NCI-H446 (cell line): ENCODE data around the gene SPART.
A peak's percentile ranks its signal among the peaks of the same experiment; 100 is the strongest.

Source experiments
- DNase-seq, 2 experiments: peaks; one replicate each; lab custom pipeline; 2025; lab: John Stamatoyannopoulos, UW

SPART gene

GRCh38 chr13:36346222-36347083 is at the start of gene SPART:
Gene SPART, minus strand, starts transcription at chr13:36346394. Its CDS starts 10,564 bp downstream, at chr13:36335830.
- peak; percentile 84 to 96 for DNase-seq

- DNase-seq = peak in 1 of 2 experiments; percentile 5
These were observed 49.1 kb upstream of the SPART start for GRCh38 chr13:36395280-36395679.

- no peak for DNase-seq
These were observed 39.3 kb upstream of the SPART start for GRCh38 chr13:36385489-36385888.

GRCh38 chr13:36382030-36382429 is 35.8 kb upstream of the SPART start:
- DNase-seq = no peak

- DNase-seq = no peak
These were observed 31.8 kb upstream of the SPART start for GRCh38 chr13:36377826-36378468.

- DNase-seq = no peak
These were observed 27.9 kb upstream of the SPART start for GRCh38 chr13:36374063-36374462.

GRCh38 chr13:36371185-36371584 is 25.0 kb upstream of the SPART start:
- no peak for DNase-seq

- DNase-seq = peak in 1 of 2 experiments; percentile 30
These were observed 23.9 kb upstream of the SPART start for GRCh38 chr13:36370108-36370429.

- no peak for DNase-seq
These were observed 23.3 kb upstream of the SPART start for GRCh38 chr13:36369268-36370107.

- DNase-seq = no peak
These were observed 19.8 kb upstream of the SPART start for GRCh38 chr13:36366031-36366430.

GRCh38 chr13:36363366-36363863 is 17.2 kb upstream of the SPART start:
- no peak for DNase-seq

GRCh38 chr13:36362914-36363313 is 16.7 kb upstream of the SPART start:
- DNase-seq = no peak

- no peak for DNase-seq
These were observed 16.1 kb upstream of the SPART start for GRCh38 chr13:36362251-36362650.

GRCh38 chr13:36360903-36361302 is 14.7 kb upstream of the SPART start:
- no peak for DNase-seq

GRCh38 chr13:36359301-36359950 is 13.2 kb upstream of the SPART start:
- DNase-seq = no peak

- no peak for DNase-seq
These were observed 12.1 kb upstream of the SPART start for GRCh38 chr13:36358175-36358718.

- no peak for DNase-seq
These were observed 11.5 kb upstream of the SPART start for GRCh38 chr13:36357692-36358091.

GRCh38 chr13:36357231-36357630 is 11.0 kb upstream of the SPART start:
- no peak for DNase-seq

- DNase-seq = no peak
These were observed 9.9 kb upstream of the SPART start for GRCh38 chr13:36356058-36356457.

GRCh38 chr13:36355632-36356031 is 9.4 kb upstream of the SPART start:
- DNase-seq = no peak

- no peak for DNase-seq
These were observed 8.8 kb upstream of the SPART start for GRCh38 chr13:36354842-36355623.
